ENCODE results near the gene SPINT2. TPM values are rescaled to one million over a fixed set of nuclear protein-coding genes. Genes with fewer than 3 reads are reported as not detected.

Gene SPINT2
- total RNA-seq, 1 experiment from 2014 or later: 1,006 TPM

- intact Hi-C loops (cut with micrococcal nuclease; ENCODE audit: unreplicated experiment) (no loop called here), in situ Hi-C loops (cut with HindIII; ENCODE audit: low pct_unique_long_range_greater_than_20kb, low sequenced_read_pairs) (no loop called here)
- Histone ChIP-seq H3K9me3 (ENCODE audit: control insufficient read depth, insufficient read depth, low read depth, low read length) (no peaks in the 10 kb centered on the region), H3K4me3 (ENCODE audit: low read depth in 2 of 2, low read length in 2 of 2) (no peak overlapping the region), H3K27me3 (ENCODE audit: control insufficient read depth, insufficient read depth, low read length) (no peaks in the 10 kb centered on the region), H3K36me3 (ENCODE audit: control insufficient read depth, insufficient read depth, low read length) (peaks cover 5% of the 10 kb centered on the region), H3K27ac (ENCODE audit: low read length) (peak overlapping the region; percentile 64), H3K4me1 (ENCODE audit: control insufficient read depth, insufficient read depth, low read length) (peaks cover 60% of the 10 kb centered on the region)
- DNase-seq (ENCODE audit: low read depth, low spot score) (no peak), ATAC-seq (no peak)
- ChIA-PET POLR2A (interaction anchor here (0.5 to 0.6 kb wide), 3 partner anchors 10 to 21 kb away, joined by 3 read pairs; no protein-coding TSS in a partner anchor), CTCF (no interaction called here)
- TF ChIP-seq, protein P1, sequence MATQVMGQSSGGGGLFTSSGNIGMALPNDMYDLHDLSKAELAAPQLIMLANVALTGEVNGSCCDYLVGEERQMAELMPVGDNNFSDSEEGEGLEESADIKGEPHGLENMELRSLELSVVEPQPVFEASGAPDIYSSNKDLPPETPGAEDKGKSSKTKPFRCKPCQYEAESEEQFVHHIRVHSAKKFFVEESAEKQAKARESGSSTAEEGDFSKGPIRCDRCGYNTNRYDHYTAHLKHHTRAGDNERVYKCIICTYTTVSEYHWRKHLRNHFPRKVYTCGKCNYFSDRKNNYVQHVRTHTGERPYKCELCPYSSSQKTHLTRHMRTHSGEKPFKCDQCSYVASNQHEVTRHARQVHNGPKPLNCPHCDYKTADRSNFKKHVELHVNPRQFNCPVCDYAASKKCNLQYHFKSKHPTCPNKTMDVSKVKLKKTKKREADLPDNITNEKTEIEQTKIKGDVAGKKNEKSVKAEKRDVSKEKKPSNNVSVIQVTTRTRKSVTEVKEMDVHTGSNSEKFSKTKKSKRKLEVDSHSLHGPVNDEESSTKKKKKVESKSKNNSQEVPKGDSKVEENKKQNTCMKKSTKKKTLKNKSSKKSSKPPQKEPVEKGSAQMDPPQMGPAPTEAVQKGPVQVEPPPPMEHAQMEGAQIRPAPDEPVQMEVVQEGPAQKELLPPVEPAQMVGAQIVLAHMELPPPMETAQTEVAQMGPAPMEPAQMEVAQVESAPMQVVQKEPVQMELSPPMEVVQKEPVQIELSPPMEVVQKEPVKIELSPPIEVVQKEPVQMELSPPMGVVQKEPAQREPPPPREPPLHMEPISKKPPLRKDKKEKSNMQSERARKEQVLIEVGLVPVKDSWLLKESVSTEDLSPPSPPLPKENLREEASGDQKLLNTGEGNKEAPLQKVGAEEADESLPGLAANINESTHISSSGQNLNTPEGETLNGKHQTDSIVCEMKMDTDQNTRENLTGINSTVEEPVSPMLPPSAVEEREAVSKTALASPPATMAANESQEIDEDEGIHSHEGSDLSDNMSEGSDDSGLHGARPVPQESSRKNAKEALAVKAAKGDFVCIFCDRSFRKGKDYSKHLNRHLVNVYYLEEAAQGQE (IDR thresholded peaks at IDR 0.05; ENCODE audit: insufficient read depth in 1 of 2, low read depth in 2 of 2, low read length in 1 of 2): no peak
- TF ChIP-seq SIN3A (IDR thresholded peaks at IDR 0.05; ENCODE audit: borderline replicate concordance, insufficient read depth, low read depth, low read length) (no peak), POLR2AphosphoS5 (IDR thresholded peaks at IDR 0.05; ENCODE audit: low read depth, low read length) (no peak), CTCF (IDR thresholded peaks at IDR 0.05) (no peak), TCF7L2 (IDR thresholded peaks at IDR 0.05; ENCODE audit: low read depth, low read length) (no peak)
- BruUV-seq (replicated peaks): no TSS peak
Observed at GRCh38 chr19:38280030-38280921, 15.9 kb downstream of the SPINT2 start.

- in situ Hi-C loops (cut with HindIII; ENCODE audit: low pct_unique_long_range_greater_than_20kb, low sequenced_read_pairs): no loop called here
- TF ChIP-seq TCF7L2 (IDR thresholded peaks at IDR 0.05; ENCODE audit: low read depth, low read length) (no peak), POLR2AphosphoS5 (IDR thresholded peaks at IDR 0.05; ENCODE audit: low read depth, low read length) (no peak), CTCF (IDR thresholded peaks at IDR 0.05) (no peak)
- Histone ChIP-seq H3K36me3 (ENCODE audit: control insufficient read depth, insufficient read depth, low read length) (peaks cover 5% of the 10 kb centered on the region), H3K4me3 (ENCODE audit: low read depth in 2 of 2, low read length in 2 of 2) (no peak overlapping the region), H3K27ac (ENCODE audit: low read length) (peak overlapping the region; percentile 5), H3K27me3 (ENCODE audit: control insufficient read depth, insufficient read depth, low read length) (no peaks in the 10 kb centered on the region), H3K4me1 (ENCODE audit: control insufficient read depth, insufficient read depth, low read length) (peaks cover 50% of the 10 kb centered on the region), H3K9me3 (ENCODE audit: control insufficient read depth, insufficient read depth, low read depth, low read length) (no peaks in the 10 kb centered on the region)
- BruUV-seq (replicated peaks): no TSS peak
- ChIA-PET POLR2A (interaction anchor here (0.7 kb wide), 1 partner anchor 17 kb away, joined by 3 read pairs; the partner anchor contains the start of gene SPINT2), CTCF (interaction anchor here (0.6 kb wide), 1 partner anchor 57 kb away, joined by 6 read pairs; no protein-coding TSS in a partner anchor)
- DNase-seq (ENCODE audit: low read depth, low spot score) (no peak), ATAC-seq (no peak)
- intact Hi-C loops (cut with micrococcal nuclease; ENCODE audit: unreplicated experiment): no loop called here
Observed at GRCh38 chr19:38281811-38282566, 17.6 kb downstream of the SPINT2 start.

Data from Panc1 (cell line).